ENCODE data around the gene PDGFD. TPM values are rescaled to one million over a fixed set of nuclear protein-coding genes. Genes with fewer than 3 reads are reported as not detected.

The PDGFD gene
- total RNA-seq, 6 experiments from 2014 or later, result 0.37 to 0.69 (median 0.42) TPM

DNA sequence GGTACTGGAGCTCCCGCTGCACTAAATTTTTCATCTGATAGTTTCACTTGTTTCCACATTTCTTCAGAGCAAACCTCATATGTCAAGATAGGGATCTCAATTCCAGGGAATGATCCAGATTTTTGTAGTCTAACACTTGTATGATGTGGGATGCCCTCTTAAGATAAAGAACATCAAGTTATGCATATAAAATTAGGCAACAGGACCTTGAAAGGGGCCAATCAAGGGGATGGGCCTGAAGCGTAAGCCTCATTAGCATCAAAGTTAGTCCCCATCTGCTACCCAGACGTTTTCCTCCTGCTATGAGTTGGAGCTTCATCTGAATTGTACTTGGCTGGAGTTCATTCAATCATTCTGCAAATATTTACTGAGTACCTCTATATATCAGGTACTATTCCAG, 17.5 kb downstream of the PDGFD start:
- H3K4me1 Mint-ChIP-seq (ENCODE audit: low read depth), result peaks cover 6% of the 10 kb centered on the region; the same call in 1 of the 2 replicates
- H3K9me3 Mint-ChIP-seq, result 0 out of 2 replicates have a peak, but pooled peaks cover 4% of the 10 kb centered on the region
- DNase-seq, result no peak
- no peaks in the 10 kb centered on the region for H3K27me3 Mint-ChIP-seq (ENCODE audit: insufficient read depth)
- no peak overlapping the region for H3K4me3 Mint-ChIP-seq
- TF ChIP-seq CTCF (IDR thresholded peaks at IDR 0.05), result no peak
- peaks cover 5% of the 10 kb centered on the region; the same call in 1 of the 2 replicates for H3K36me3 Mint-ChIP-seq (ENCODE audit: low read depth)
- no peak overlapping the region for H3K27ac Mint-ChIP-seq

- H3K4me1 Mint-ChIP-seq (ENCODE audit: low read depth), result peaks cover 6% of the 10 kb centered on the region; the same call in 1 of the 2 replicates
- no peak overlapping the region for H3K4me3 Mint-ChIP-seq
- DNase-seq, result no peak
- no peak overlapping the region for H3K27ac Mint-ChIP-seq
- no peaks in the 10 kb centered on the region for H3K36me3 Mint-ChIP-seq (ENCODE audit: low read depth)
- no peaks in the 10 kb centered on the region for H3K27me3 Mint-ChIP-seq (ENCODE audit: insufficient read depth)
- no peaks in the 10 kb centered on the region for H3K9me3 Mint-ChIP-seq
- no peak for TF ChIP-seq CTCF (IDR thresholded peaks at IDR 0.05)
Measured at GRCh38 chr11:104145062-104145461, 18.9 kb downstream of the PDGFD start.

- Mint-ChIP-seq H3K4me3 (no peak overlapping the region), H3K4me1 (ENCODE audit: low read depth) (no peaks in the 10 kb centered on the region), H3K9me3 (no peaks in the 10 kb centered on the region), H3K27me3 (ENCODE audit: insufficient read depth) (no peaks in the 10 kb centered on the region), H3K36me3 (ENCODE audit: low read depth) (no peaks in the 10 kb centered on the region), H3K27ac (no peak overlapping the region)
- TF ChIP-seq CTCF (IDR thresholded peaks at IDR 0.05), result no peak
- no peak for DNase-seq
Measured at GRCh38 chr11:104142698-104143097, 21.2 kb downstream of the PDGFD start.

DNA sequence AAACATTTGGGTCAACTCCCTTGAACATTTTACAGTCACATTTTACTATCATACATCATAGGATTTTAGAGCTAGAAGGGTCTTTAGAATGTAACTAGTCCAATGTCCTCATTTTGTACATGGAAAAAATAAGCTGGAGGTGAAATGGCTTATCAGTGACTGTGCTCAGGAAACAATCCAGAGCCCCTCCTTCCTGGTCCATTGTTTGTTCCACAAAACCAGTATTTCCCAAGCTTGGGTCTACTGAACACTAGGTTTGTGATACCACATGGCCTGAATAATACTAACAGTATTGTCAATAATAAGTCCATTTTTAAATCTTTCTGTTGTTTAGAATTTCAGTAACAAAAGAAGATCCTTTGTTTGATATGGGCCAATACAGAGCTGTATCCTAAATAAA, 27.1 kb downstream of the PDGFD start:
- Mint-ChIP-seq H3K9me3 (no peaks in the 10 kb centered on the region), H3K27me3 (ENCODE audit: insufficient read depth) (no peaks in the 10 kb centered on the region), H3K27ac (no peak overlapping the region), H3K36me3 (ENCODE audit: low read depth) (no peaks in the 10 kb centered on the region), H3K4me1 (ENCODE audit: low read depth) (peaks cover 28% of the 10 kb centered on the region), H3K4me3 (no peak overlapping the region)
- no peak for DNase-seq
- TF ChIP-seq CTCF (IDR thresholded peaks at IDR 0.05), result no peak

DNA sequence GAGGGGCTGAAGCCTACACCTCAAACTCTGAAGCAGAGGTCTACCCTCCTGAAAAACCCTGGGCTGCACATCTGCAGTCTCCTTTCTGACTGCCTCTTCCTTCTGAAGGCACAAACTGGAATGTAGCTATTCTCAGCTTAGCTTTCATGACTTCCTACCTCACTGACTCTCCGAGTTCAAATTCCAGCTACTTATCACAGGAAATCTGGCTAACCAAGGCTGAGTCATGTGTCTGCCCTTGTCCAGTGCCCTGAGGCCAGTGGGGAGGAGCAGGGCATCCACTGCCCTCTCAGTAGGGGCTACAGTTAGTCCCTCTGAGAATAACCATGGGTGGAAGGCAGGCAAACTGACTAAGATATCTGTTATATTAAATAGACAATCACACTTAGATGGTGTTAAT, 29.2 kb downstream of the PDGFD start:
- H3K4me1 Mint-ChIP-seq (ENCODE audit: low read depth), result peaks cover 28% of the 10 kb centered on the region
- DNase-seq, result peak; percentile 80
- no peak for TF ChIP-seq CTCF (IDR thresholded peaks at IDR 0.05)

GRCh38 chr11:104130161-104130560, 33.8 kb downstream of the PDGFD start:
- peaks cover 33% of the 10 kb centered on the region for H3K4me1 Mint-ChIP-seq (ENCODE audit: low read depth)
- H3K36me3 Mint-ChIP-seq (ENCODE audit: low read depth), result no peaks in the 10 kb centered on the region
- no peak for TF ChIP-seq CTCF (IDR thresholded peaks at IDR 0.05)
- H3K4me3 Mint-ChIP-seq, result no peak overlapping the region
- H3K27me3 Mint-ChIP-seq (ENCODE audit: insufficient read depth), result no peaks in the 10 kb centered on the region; the same call in 1 of the 2 replicates
- no peak overlapping the region for H3K27ac Mint-ChIP-seq
- no peaks in the 10 kb centered on the region for H3K9me3 Mint-ChIP-seq
- no peak for DNase-seq

More for the DNA sequence above, 29.2 kb downstream of the PDGFD start:
- Mint-ChIP-seq H3K4me3 (peak overlapping the region; percentile 67), H3K27ac (peak overlapping the region; percentile 61), H3K36me3 (ENCODE audit: low read depth) (no peaks in the 10 kb centered on the region), H3K27me3 (ENCODE audit: insufficient read depth) (no peaks in the 10 kb centered on the region; the same call in 1 of the 2 replicates), H3K9me3 (no peaks in the 10 kb centered on the region)

All from HFFc6 (cell line).